ENCODE results near the gene NCOA7. TPM values are rescaled to one million over a fixed set of nuclear protein-coding genes. Genes with fewer than 3 reads are reported as not detected.

NCOA7 gene
- total RNA-seq, 1 experiment from 2014 or later: 51.0 TPM

DNA sequence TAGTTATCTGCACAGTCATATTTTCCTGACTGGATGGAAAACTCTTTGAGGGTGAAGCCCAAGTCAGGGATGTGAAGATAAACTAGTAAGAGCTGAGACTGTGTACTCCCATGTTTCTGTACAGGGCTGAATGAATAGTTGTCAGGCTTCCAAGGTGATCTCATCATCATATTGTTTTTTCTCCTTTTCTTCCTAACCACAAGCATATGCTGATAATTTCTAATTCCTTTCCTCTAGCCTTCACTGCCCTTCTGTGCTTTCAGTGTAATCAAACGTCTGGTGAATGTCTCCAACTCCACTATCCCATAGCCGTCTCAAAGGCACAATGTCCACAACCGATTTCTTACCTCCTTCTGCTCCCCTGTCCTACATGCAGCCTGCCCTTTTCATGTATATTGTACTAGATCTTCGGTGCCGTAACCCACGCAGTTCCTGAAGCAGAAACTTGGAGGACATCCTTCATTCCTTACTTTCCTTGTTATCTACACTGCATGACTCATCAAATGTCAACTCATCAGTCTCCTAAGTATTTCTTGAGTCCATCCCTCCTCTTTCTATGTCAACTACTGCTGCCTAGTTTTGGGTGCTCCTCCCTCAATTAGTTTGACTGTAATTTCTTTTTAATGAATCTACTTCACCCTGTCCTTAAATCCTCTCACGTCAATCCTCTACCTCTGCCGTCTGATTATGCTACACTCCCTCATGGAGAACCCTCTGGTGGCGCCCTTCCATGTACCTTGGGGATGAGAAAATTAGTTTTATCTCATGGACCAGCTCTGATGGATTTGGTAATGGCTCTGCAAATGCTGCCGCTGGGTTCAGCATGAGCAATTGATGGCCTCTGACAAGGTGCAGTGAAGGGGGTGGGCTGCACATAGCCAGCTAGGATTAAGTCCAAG lies 21.9 kb downstream of the NCOA7 start:
- Histone ChIP-seq H3K4me3 (no peak overlapping the region), H3K9me3 (ENCODE audit: insufficient read depth, low read depth) (no peaks in the 10 kb centered on the region), H3K27ac (peak overlapping the region; percentile 20), H3K4me2 (peak overlapping the region; percentile 20; the same call in 1 of the 2 replicates), H3K27me3 (ENCODE audit: insufficient read depth, low read depth) (no peaks in the 10 kb centered on the region), H4K20me1 (ENCODE audit: insufficient read depth) (no peaks in the 10 kb centered on the region), H3F3A (ENCODE audit: insufficient read depth, low read depth) (peaks cover 20% of the 10 kb centered on the region; the same call in 1 of the 2 replicates), H3K4me1 (replicated peaks; ENCODE audit: insufficient read depth) (peaks cover 42% of the 10 kb centered on the region), H3K36me3 (ENCODE audit: low read depth) (peaks cover 25% of the 10 kb centered on the region; the same call in 1 of the 2 replicates), H3K79me2 (ENCODE audit: low read depth) (peaks cover 40% of the 10 kb centered on the region), H2AFZ (no peak overlapping the region), H3K9me2 (ENCODE audit: insufficient read depth) (no peaks in the 10 kb centered on the region; the same call in 1 of the 2 replicates)
- intact Hi-C loops (cut with micrococcal nuclease; ENCODE audit: unreplicated experiment): loop anchor here (1.0 kb wide), 1 partner anchor 60 kb away; no protein-coding TSS in a partner anchor
- DNase-seq: peak; percentile 37 to 56
- ChIA-PET POLR2A (ENCODE audit: unreplicated experiment) (interaction anchor here (0.7 kb wide), 2 partner anchors 27 to 107 kb away, joined by 4 to 18 read pairs; no protein-coding TSS in a partner anchor), CTCF (interaction anchor here (0.7 kb wide), 1 partner anchor 21 kb away, joined by 5 read pairs; no protein-coding TSS in a partner anchor)
- BruUV-seq (replicated peaks): no TSS peak
- TF ChIP-seq CTCF (conservative IDR thresholded peaks at IDR 0.05) (no peak), EZH2 (IDR thresholded peaks at IDR 0.05; ENCODE audit: low read depth) (no peak)

GRCh38 chr6:125814481-125814880 lies 23.7 kb downstream of the NCOA7 start:
- H3K27ac ChIP-seq: no peak overlapping the region
- H3K36me3 ChIP-seq (ENCODE audit: low read depth): peaks cover 25% of the 10 kb centered on the region
- ChIA-PET POLR2A (ENCODE audit: unreplicated experiment) (no interaction called here), CTCF (no interaction called here)
- no peaks in the 10 kb centered on the region for H3K27me3 ChIP-seq (ENCODE audit: insufficient read depth, low read depth)
- peaks cover 37% of the 10 kb centered on the region for H3F3A ChIP-seq (ENCODE audit: insufficient read depth, low read depth)
- intact Hi-C loops (cut with micrococcal nuclease; ENCODE audit: unreplicated experiment): no loop called here
- TF ChIP-seq CTCF (conservative IDR thresholded peaks at IDR 0.05) (no peak), EZH2 (IDR thresholded peaks at IDR 0.05; ENCODE audit: low read depth) (no peak)
- H3K4me3 ChIP-seq: no peak overlapping the region
- no peaks in the 10 kb centered on the region for H4K20me1 ChIP-seq (ENCODE audit: insufficient read depth)
- no peak overlapping the region for H2AFZ ChIP-seq
- H3K9me3 ChIP-seq (ENCODE audit: insufficient read depth, low read depth): no peaks in the 10 kb centered on the region
- no peak for DNase-seq
- no peaks in the 10 kb centered on the region; the same call in 1 of the 2 replicates for H3K9me2 ChIP-seq (ENCODE audit: insufficient read depth)
- peaks cover 36% of the 10 kb centered on the region for H3K79me2 ChIP-seq (ENCODE audit: low read depth)
- no peak overlapping the region for H3K4me2 ChIP-seq
- peaks cover 60% of the 10 kb centered on the region for H3K4me1 ChIP-seq (replicated peaks; ENCODE audit: insufficient read depth)
- BruUV-seq (replicated peaks): no TSS peak

DNA sequence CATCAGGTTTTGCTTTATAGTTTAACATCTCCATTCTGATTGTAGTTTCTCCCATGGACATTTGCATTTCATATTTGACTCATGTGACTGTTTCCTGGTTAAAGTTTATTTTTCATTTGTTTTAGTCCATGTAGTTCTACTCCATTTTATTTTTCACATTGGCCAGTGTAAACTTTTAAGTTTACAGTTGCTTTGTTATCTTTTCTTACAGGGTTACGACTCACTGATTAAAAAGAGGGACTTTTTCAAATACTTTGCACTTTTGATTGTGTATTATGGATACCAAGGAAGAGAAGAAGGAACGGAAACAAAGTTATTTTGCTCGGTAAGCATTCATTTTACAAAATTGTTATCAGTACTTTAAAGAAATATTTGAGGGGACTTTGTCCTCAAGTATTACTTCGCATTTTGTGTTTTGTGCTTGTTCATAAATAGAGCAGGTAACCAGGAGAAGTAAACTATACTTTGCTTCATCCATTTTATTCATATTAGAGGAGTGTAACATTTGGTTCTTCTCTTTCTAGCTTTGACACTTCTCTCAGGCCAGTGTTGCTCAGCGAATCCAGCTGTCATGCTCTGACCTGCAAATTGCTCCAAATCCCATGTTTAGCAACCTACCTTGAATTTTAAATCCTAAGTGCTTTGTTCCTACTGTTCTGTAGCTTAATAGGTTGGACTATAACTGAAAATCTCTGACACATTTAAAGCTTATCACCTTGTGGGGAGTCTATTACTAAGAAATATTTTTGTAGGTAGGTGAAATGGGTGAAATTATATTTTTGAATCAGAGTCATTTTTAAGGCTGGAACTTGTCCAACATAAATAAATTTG lies 24.5 kb downstream of the NCOA7 start:
- H3K36me3 ChIP-seq (ENCODE audit: low read depth): peaks cover 28% of the 10 kb centered on the region
- peaks cover 37% of the 10 kb centered on the region for H3K79me2 ChIP-seq (ENCODE audit: low read depth)
- no peaks in the 10 kb centered on the region; the same call in 1 of the 2 replicates for H3K9me2 ChIP-seq (ENCODE audit: insufficient read depth)
- H3K4me1 ChIP-seq (replicated peaks; ENCODE audit: insufficient read depth): peaks cover 68% of the 10 kb centered on the region
- H3K9me3 ChIP-seq (ENCODE audit: insufficient read depth, low read depth): no peaks in the 10 kb centered on the region
- no peaks in the 10 kb centered on the region for H4K20me1 ChIP-seq (ENCODE audit: insufficient read depth)
- H3K27ac ChIP-seq: no peak overlapping the region
- H2AFZ ChIP-seq: no peak overlapping the region
- no TSS peak for BruUV-seq (replicated peaks)
- H3K4me2 ChIP-seq: no peak overlapping the region
- H3K27me3 ChIP-seq (ENCODE audit: insufficient read depth, low read depth): no peaks in the 10 kb centered on the region
- ChIA-PET POLR2A (ENCODE audit: unreplicated experiment) (interaction anchor here (0.6 kb wide), 1 partner anchor 24 kb away, joined by 3 read pairs; the partner anchor contains the start of gene NCOA7), CTCF (no interaction called here)
- no peak overlapping the region for H3K4me3 ChIP-seq
- intact Hi-C loops (cut with micrococcal nuclease; ENCODE audit: unreplicated experiment): no loop called here
- DNase-seq: no peak
- no peak for TF ChIP-seq CTCF (conservative IDR thresholded peaks at IDR 0.05)
- TF ChIP-seq EZH2 (IDR thresholded peaks at IDR 0.05; ENCODE audit: low read depth): no peak
- H3F3A ChIP-seq (ENCODE audit: insufficient read depth, low read depth): peaks cover 41% of the 10 kb centered on the region

Data from PC-9 (cell line).